Effector memory CD8-positive, alpha-beta T cell (primary cell): ENCODE data around the gene NUAK2.

ENCODE experiments used
- ATAC-seq: fragments of 150-1000 bp; cut with Tn5 transposase; replicated peaks from 2 replicates; pipeline ENCODE4 v1.10.0; 2021; ENCODE audit warnings: mild to moderate bottlenecking, moderate library complexity
- DNase-seq, 3 experiments: peaks; one replicate each; pipeline ENCODE4 v3.0.0; 2021
- H3K27ac Mint-ChIP-seq, 2 donors: one replicate each; pipeline ENCODE4 v1.8.0; 2022; ENCODE audit warnings: mild to moderate bottlenecking in 2 of 2, mixed read lengths in 2 of 2, moderate library complexity in 2 of 2
- H3K27me3 Mint-ChIP-seq, 2 donors: one replicate each; pipeline ENCODE4 v1.8.0; 2022; ENCODE audit warnings: mixed read lengths in 2 of 2
- H3K36me3 Mint-ChIP-seq: one replicate; pipeline ENCODE4 v1.8.0; 2022; ENCODE audit warnings: mild to moderate bottlenecking, moderate library complexity, mixed read lengths; ENCODE audit not compliant: insufficient read depth
- H3K4me1 Mint-ChIP-seq, 2 donors: one replicate each; pipeline ENCODE4 v1.8.0; 2022; ENCODE audit warnings: low read depth in 2 of 2, mixed read lengths in 2 of 2
- H3K4me3 Mint-ChIP-seq, 2 donors: one replicate each; pipeline ENCODE4 v1.8.0; 2022; ENCODE audit warnings: mild to moderate bottlenecking in 2 of 2, mixed read lengths in 2 of 2, moderate library complexity in 2 of 2
- H3K9me3 Mint-ChIP-seq, 2 donors: one replicate each; pipeline ENCODE4 v1.8.0; 2022; ENCODE audit warnings: mixed read lengths in 2 of 2

Gene NUAK2

DNA sequence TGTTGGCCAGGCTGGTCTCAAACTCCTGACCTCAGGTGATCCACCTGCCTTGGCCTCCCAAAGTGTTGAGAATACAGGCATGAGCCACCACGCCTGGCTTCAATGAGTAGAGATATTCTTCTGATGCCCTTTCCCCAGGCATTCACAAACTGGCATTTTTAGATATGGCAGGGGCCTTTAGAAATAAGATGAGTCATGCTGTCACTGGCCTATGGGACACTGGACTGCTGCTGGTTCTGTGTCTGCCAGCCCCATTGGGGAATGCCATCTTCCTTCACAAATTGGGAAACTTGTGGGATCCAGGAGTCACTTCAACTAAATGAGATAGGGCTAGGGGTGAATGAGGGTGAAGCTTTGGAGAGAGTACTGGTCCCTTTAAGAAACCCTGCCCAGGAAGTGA lies 19.1 kb upstream of the NUAK2 start:
- Mint-ChIP-seq H3K9me3 (no peaks in the 10 kb centered on the region), H3K27me3 (peaks cover 29 to 48% of the 10 kb centered on the region in 2 donors), H3K36me3 (no peaks in the 10 kb centered on the region), H3K4me1 (peaks cover 12 to 13% of the 10 kb centered on the region in 2 donors), H3K27ac (no peak overlapping the region), H3K4me3 (no peak overlapping the region)
- DNase-seq (no peak), ATAC-seq (no peak)

DNA sequence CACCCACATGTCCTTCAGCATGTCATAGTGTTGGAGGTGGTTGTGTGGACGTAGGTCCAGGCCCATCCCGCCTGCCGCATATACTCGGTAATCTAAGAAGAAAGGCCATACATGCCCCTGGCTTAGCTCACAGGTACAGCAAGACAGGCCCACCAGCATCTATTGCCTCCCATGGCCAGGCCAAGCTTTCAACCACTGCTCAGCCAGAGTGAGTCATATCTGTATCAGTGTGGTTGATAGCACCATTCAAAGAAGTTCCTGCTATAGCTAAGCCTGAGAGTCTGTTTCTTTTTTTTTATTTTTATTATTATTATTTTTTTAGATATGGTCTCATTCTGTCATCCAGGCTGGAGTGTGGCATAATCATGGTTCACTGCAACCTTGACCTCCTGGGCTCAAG lies 18.2 kb upstream of the NUAK2 start:
- peak; percentile 43 for ATAC-seq
- H3K36me3 Mint-ChIP-seq, result no peaks in the 10 kb centered on the region
- H3K9me3 Mint-ChIP-seq, result no peaks in the 10 kb centered on the region
- no peak for DNase-seq
- peaks cover 21 to 38% of the 10 kb centered on the region in 2 donors for H3K27me3 Mint-ChIP-seq
- no peak overlapping the region for H3K4me3 Mint-ChIP-seq
- no peak overlapping the region for H3K27ac Mint-ChIP-seq
- H3K4me1 Mint-ChIP-seq, result peaks cover 10 to 13% of the 10 kb centered on the region in 2 donors

DNA sequence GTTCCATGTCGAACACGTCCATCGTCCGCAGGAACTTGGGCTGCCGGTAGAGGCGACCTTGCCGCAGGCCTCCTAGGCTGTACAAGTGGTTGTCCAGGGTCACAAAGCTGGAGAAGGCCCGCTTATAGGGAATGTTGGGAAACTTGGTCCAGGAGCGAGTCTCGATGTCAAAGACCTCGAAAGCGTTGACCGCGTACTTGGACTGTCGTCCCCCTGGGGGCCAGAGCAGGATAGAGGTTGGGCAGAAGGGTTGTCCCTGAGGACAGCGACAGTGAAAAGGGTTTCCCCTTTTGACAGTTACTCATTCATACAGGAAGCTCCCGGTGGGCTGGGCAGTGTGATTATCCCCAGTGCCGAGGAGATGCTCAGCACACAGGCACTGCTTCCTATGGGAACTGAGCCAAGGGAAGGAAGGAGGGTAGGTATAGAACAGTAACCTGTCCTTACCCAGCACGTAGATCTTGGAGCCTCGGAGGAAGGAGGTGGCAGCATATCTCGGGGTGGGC lies 17.7 kb upstream of the NUAK2 start:
- H3K9me3 Mint-ChIP-seq, result no peaks in the 10 kb centered on the region
- H3K36me3 Mint-ChIP-seq, result no peaks in the 10 kb centered on the region
- DNase-seq (no peak), ATAC-seq (no peak)
- no peak overlapping the region for H3K4me3 Mint-ChIP-seq
- no peak overlapping the region for H3K27ac Mint-ChIP-seq
- peaks cover 6 to 9% of the 10 kb centered on the region in 2 donors for H3K4me1 Mint-ChIP-seq
- peaks cover 16 to 34% of the 10 kb centered on the region in 2 donors for H3K27me3 Mint-ChIP-seq

DNA sequence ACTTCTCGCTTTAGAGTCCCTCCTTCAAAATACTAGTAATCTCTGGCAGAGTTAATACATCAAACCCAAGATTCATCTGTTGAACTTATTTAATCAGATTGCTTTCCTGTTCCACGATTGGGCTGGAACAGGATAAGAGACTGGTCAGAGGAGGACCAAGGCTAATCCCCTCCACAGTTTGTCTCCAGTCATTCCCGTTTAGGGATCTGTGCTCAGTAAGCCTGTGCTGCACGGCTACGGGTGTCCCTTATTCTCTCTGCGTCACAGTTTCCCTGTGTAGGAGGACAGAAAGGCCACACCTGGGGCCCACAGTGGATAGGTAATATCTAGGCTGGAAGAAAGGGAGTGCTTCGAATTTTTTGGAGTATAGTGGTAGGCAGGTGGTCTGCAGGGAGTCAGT lies 16.5 kb upstream of the NUAK2 start:
- ATAC-seq, result no peak
- H3K4me3 Mint-ChIP-seq, result no peak overlapping the region
- H3K27ac Mint-ChIP-seq, result no peak overlapping the region
- no peak for DNase-seq
- H3K9me3 Mint-ChIP-seq, result no peaks in the 10 kb centered on the region
- no peaks in the 10 kb centered on the region for H3K36me3 Mint-ChIP-seq
- H3K27me3 Mint-ChIP-seq, result peaks cover 9 to 26% of the 10 kb centered on the region in 2 donors
- peaks cover 4 to 7% of the 10 kb centered on the region in 2 donors for H3K4me1 Mint-ChIP-seq

DNA sequence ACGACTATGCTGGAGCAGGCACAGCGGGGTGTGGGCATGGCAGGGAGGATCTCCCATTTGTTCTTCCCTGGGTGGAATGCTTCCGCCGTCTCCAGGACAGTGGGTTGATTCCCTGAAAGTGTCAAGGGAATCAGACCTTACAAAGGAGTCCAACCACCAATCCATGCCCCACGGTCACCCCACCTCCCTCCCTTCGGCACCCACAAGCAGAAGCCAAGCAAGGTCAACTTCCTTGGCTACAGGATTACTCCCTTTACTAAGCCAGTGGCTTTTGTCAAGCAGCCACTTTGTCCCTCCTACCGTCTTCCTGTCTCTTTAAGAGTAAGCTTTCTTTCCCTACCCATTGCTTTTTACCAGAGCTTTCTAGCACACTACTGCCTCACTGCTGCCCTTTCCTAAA lies 15.9 kb upstream of the NUAK2 start:
- no peak for ATAC-seq
- no peak overlapping the region for H3K27ac Mint-ChIP-seq
- no peaks in the 10 kb centered on the region for H3K9me3 Mint-ChIP-seq
- H3K27me3 Mint-ChIP-seq, result peaks cover 4 to 20% of the 10 kb centered on the region in 2 donors
- no peak overlapping the region for H3K4me3 Mint-ChIP-seq
- H3K4me1 Mint-ChIP-seq, result peaks cover 4% of the 10 kb centered on the region in 2 donors
- H3K36me3 Mint-ChIP-seq, result no peaks in the 10 kb centered on the region
- no peak for DNase-seq

DNA sequence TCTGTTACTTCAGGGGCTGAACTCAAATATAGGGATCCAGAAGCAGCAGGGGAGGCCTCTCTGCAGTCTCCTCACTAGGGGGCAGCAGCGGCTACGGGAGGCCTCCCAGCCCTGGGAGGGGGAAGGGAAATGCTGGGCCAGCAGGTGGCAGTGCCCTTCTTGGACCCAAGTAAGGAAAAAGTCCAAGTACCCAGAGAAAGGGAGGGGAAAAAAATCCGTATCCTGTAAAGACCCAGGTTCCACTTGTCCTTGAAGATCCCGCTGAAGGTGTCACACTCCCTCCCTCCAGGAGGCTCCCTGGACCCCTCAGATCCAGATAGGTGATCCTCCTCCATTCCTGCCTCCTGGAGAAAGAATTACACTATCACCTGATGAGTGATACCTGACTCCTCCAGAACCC lies 14.1 kb upstream of the NUAK2 start:
- peak; percentile 95 for ATAC-seq
- Mint-ChIP-seq H3K9me3 (no peaks in the 10 kb centered on the region), H3K4me3 (no peak overlapping the region), H3K4me1 (peaks cover 1 to 4% of the 10 kb centered on the region in 2 donors), H3K27me3 (peaks cover 0 to 13% of the 10 kb centered on the region in 2 donors), H3K27ac (no peak overlapping the region), H3K36me3 (no peaks in the 10 kb centered on the region)
- peak; percentile 69 to 73 (median 72) for DNase-seq

DNA sequence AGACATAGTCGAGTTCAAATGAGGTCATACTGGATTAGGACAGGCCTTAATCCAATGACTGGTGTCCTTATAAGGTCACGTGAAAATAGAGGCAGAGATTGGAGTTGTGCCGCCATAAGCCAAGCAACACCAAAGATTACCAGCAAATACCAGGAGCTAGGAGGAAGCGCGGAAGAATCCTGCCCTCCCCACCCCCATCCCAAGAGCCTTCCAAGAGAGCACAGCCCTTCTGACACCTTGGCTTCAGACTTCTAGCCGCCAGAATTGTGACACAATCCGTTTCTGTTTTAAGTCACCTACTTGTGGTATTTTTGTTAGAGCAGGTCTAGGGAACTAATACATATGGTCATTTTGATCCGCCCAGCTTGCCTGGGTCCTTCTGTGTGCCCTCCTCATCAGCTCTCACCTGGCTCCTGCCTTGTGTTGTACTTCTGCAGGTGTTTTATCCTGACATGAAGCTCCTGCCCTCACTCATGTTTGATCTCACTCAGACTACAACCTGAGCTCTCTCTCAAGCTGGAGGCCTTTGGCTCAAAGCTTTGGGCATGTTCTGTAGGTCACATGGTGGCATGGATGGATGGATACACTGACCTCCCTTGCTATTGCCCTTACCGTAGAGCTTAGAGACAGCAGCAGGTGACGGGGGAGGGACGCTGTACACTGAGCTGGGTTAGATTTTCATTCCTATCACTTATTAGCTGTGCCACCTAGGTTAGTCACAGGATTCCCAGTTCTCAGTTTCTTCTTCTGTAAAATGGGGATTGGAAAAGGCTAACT lies 10.7 kb upstream of the NUAK2 start:
- no peaks in the 10 kb centered on the region for H3K36me3 Mint-ChIP-seq
- ATAC-seq, result no peak
- no peaks in the 10 kb centered on the region for H3K9me3 Mint-ChIP-seq
- no peak overlapping the region for H3K4me3 Mint-ChIP-seq
- peaks cover 2% of the 10 kb centered on the region in 2 donors for H3K27me3 Mint-ChIP-seq
- H3K27ac Mint-ChIP-seq, result no peak overlapping the region
- DNase-seq, result no peak
- no peaks in the 10 kb centered on the region for H3K4me1 Mint-ChIP-seq

DNA sequence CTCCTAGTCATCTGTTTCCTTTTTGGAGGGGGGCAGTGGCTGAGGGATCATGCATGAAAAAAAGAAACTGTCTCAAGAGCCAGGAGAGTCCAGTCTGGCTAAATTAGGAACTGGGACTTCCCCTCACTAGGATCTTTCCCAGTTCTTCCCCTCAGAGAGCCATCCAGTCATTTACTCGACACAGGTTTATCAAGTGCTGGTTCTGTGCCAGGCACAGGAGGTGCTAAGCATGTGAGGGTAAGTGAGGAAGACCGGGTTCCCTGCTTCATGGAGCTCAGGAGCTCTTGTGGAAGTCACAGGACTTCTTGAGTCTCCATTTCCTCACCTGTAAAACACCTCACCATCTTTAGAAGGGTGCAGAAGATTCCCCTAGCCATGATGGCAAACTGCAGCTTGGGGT lies 8.6 kb upstream of the NUAK2 start:
- Mint-ChIP-seq H3K4me1 (peaks cover 4 to 7% of the 10 kb centered on the region in 2 donors), H3K36me3 (no peaks in the 10 kb centered on the region), H3K27me3 (peaks cover 10% of the 10 kb centered on the region in 2 donors), H3K4me3 (no peak overlapping the region), H3K9me3 (no peaks in the 10 kb centered on the region), H3K27ac (no peak overlapping the region)
- ATAC-seq, result no peak
- no peak for DNase-seq

DNA sequence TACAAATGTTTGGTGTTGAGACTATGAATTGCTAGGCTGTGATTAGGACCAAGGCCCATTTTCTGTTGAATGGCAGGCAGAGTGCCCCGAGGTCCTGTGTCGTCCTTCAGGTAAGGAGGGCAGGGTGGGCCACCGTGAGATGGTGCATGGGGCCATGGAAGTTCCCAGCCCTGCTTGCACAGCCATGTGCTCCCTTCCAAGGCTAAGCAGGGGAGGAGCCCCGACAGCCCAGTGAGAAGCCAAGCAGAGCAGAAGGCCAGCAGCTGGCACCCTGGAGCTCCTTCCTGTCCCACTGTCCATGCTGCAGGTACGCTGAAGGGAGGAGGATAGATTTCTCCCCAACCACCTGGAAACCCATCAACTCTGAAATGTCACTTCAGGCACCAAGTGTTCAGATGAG lies 8.2 kb upstream of the NUAK2 start:
- peaks cover 10% of the 10 kb centered on the region in 2 donors for H3K27me3 Mint-ChIP-seq
- peaks cover 8 to 11% of the 10 kb centered on the region in 2 donors for H3K4me1 Mint-ChIP-seq
- no peak for DNase-seq

DNA sequence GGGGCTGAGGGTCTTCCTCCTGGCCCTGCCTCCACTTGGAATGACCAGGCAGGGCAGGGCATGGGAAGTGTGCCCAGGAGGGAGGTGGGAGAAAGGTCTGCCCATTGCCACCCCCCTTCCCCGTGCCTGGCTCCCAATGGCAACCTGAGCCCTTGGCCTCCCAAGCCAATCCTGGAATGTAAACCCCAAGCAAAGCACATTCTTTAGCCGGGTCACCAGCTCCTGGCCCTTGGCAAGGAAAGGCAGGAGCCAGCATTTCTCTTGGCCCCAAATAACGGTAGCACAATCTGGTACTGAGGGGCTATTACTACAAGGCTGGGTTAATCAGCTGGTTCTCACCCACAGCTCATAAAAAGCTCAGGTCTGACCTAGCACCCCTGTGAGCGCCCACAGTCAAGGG lies 6.9 kb upstream of the NUAK2 start:
- Mint-ChIP-seq H3K36me3 (no peaks in the 10 kb centered on the region), H3K4me1 (peaks cover 11 to 13% of the 10 kb centered on the region in 2 donors), H3K27ac (no peak overlapping the region), H3K27me3 (peaks cover 10% of the 10 kb centered on the region in 2 donors), H3K4me3 (no peak overlapping the region), H3K9me3 (no peaks in the 10 kb centered on the region)
- no peak for ATAC-seq
- no peak for DNase-seq

More for the DNA sequence above, 8.2 kb upstream of the NUAK2 start:
- Mint-ChIP-seq H3K27ac (no peak overlapping the region), H3K36me3 (no peaks in the 10 kb centered on the region), H3K9me3 (no peaks in the 10 kb centered on the region), H3K4me3 (no peak overlapping the region)
- no peak for ATAC-seq

DNA sequence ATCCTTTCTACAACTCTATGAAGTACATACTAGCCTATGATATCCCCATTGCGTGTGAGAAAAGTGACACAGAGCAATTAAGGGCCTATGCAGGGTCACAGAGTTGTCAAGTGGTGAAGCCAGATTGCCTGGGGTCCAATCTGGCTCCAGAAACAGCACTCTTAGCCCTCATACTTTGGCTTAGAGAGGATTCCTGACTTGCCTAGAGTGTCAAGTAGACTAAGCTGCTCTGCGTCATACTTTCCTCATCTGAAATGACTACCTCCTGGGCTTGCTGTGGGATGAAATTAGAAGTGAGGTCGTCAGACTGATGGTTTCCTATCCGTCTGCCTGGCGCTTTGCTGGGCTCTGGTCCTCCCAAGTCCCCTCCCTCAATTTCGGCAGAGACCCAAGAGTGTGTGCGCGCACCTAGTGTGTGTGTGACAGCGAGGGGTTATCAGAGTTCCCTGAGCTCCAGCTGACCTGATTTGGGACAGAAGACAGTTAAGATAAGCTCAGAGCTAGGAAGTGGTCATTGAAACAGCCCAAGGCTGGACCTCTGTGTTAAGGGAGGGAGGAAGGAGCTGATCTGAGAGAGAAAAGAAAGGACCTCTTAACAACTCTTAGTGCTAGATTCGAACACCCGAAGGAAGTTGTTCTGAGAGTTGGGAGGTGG lies 5.4 kb upstream of the NUAK2 start:
- Mint-ChIP-seq H3K9me3 (no peaks in the 10 kb centered on the region), H3K27ac (no peak overlapping the region), H3K4me1 (peaks cover 17 to 18% of the 10 kb centered on the region in 2 donors), H3K4me3 (no peak overlapping the region), H3K36me3 (no peaks in the 10 kb centered on the region), H3K27me3 (peaks cover 10% of the 10 kb centered on the region in 2 donors)
- no peak for DNase-seq
- no peak for ATAC-seq

DNA sequence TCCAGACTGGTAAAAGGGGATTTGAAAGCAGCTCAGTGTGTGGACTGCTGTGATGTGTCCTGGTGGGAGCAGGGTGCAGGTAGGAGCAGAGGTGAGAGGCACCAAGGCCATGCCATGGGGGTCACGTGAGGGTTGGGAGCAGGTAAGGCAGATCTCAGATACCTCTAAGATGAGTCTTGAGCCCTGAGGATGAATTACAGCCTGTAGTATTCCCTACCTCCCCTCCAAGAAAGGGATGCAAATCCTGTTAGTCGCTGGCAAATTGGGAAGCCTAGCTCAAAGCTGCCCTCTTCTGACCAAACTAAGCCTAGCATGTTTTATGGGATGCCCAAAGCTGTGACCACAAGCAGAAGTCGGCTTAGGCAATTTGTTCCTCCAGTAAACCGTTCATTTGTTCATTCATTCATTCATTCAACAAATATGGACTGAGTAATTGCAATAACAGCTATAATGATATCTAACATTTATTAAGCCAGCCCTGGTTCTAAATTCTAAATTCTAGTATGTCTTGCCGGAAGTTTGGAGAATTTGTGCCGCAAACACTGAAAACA lies 3.9 kb upstream of the NUAK2 start:
- H3K9me3 Mint-ChIP-seq, result no peaks in the 10 kb centered on the region
- DNase-seq, result peak; percentile 60 to 64 (median 64)
- no peak overlapping the region for H3K27ac Mint-ChIP-seq
- ATAC-seq, result no peak
- H3K36me3 Mint-ChIP-seq, result peaks cover 10% of the 10 kb centered on the region
- H3K4me1 Mint-ChIP-seq, result peaks cover 23 to 28% of the 10 kb centered on the region in 2 donors
- peaks cover 10% of the 10 kb centered on the region in 2 donors for H3K27me3 Mint-ChIP-seq
- no peak overlapping the region for H3K4me3 Mint-ChIP-seq

DNA sequence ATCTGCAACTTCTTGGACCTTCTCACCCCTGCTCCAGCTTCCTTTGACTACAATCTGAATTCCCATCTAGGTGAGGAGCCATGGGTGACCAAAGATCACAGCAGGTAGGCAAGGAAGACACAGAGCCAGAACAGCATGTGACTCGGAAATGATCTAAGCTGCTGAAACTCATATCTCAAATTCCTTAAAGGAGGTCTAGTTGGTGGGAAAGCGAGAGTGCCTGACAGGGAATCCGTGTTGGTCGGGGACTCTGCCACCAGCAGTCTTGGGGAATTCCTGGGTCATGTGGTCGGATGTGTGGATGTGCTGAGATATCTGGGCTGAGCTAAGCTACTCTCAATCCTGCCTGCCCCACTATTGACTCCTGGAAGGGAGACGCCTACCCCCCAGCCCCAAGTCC lies 3.2 kb upstream of the NUAK2 start:
- no peak for DNase-seq
- Mint-ChIP-seq H3K27me3 (peaks cover 10% of the 10 kb centered on the region in 2 donors), H3K4me1 (peaks cover 27 to 31% of the 10 kb centered on the region in 2 donors), H3K36me3 (peaks cover 10% of the 10 kb centered on the region), H3K27ac (no peak overlapping the region), H3K9me3 (no peaks in the 10 kb centered on the region), H3K4me3 (peak overlapping the region in 1 of 2 donors; percentile 12)
- ATAC-seq, result no peak
